K562 (cell line): Measurements from ENCODE around the gene ROBO1.

Source experiments
- KDM1A ChIP-seq, 2 experiments: fragments of 450-650 bp; IDR thresholded peaks; 2 replicates each; pipeline ENCODE4 v1.6.1; 2016; ENCODE audit warnings: mild to moderate bottlenecking in 2 of 2
- MYC ChIP-seq, 2 experiments: fragments of 250-450 bp in 1 of 2; sonication (Bioruptor Pico) in 1 of 2; IDR thresholded peaks; 2 replicates each; pipeline versions ENCODE4 v1.5.1 to v1.6.1; 2012 to 2021; ENCODE audit warnings: low read depth in 2 of 2, borderline replicate concordance in 1 of 2, improper control_type of control experiment in 1 of 2, low read length in 1 of 2, mild to moderate bottlenecking in 1 of 2, moderate library complexity in 1 of 2
- POLR2A ChIP-seq: fragments of 450-650 bp; conservative IDR thresholded peaks from 2 replicates; pipeline ENCODE4 v1.6.1; 2016
- SIN3A ChIP-seq, 2 experiments: fragments of 150-350 bp in 1 of 2; IDR thresholded peaks; 2 replicates each; pipeline ENCODE4 v1.6.1; 2011 to 2016; ENCODE audit warnings: borderline replicate concordance in 2 of 2, low read depth in 2 of 2, low read length in 2 of 2, mild to moderate bottlenecking in 2 of 2, moderate library complexity in 2 of 2; ENCODE audit not compliant: control insufficient read depth in 1 of 2
- SIX5 ChIP-seq, 2 experiments: IDR thresholded peaks; 2 replicates each; pipeline ENCODE4 v1.6.1; 2011; ENCODE audit warnings: low read length in 2 of 2, borderline replicate concordance in 1 of 2, low read depth in 1 of 2, mild to moderate bottlenecking in 1 of 2, moderate library complexity in 1 of 2; ENCODE audit not compliant: insufficient read depth in 1 of 2
- SP1 ChIP-seq: sonication (generic); formaldehyde crosslinking; IDR thresholded peaks from 2 replicates; pipeline ENCODE4 v1.8.1; 2022; ENCODE audit warnings: mild to moderate bottlenecking, missing genetic modification reagents

GRCh38 chr3:79162653-79163052 lies 605.1 kb downstream of the ROBO1 start:
- no peak for TF ChIP-seq POLR2A
- no peak for TF ChIP-seq MYC (IDR thresholded peaks at IDR 0.05; ENCODE audit: low read depth, low read length)
- no peak for TF ChIP-seq MYC (CRISPR knock-in tag; IDR thresholded peaks at IDR 0.05; ENCODE audit: borderline replicate concordance, low read depth)
- no peak for TF ChIP-seq SIX5 (IDR thresholded peaks at IDR 0.05; ENCODE audit: borderline replicate concordance in 1 of 2, insufficient read depth in 1 of 2, low read depth in 1 of 2, low read length in 2 of 2)
- no peak for TF ChIP-seq SIN3A (IDR thresholded peaks at IDR 0.05; ENCODE audit: borderline replicate concordance in 2 of 2, control insufficient read depth in 1 of 2, low read depth in 2 of 2, low read length in 2 of 2)
- TF ChIP-seq KDM1A (IDR thresholded peaks at IDR 0.05): no peak
- no peak for TF ChIP-seq SP1 (CRISPR knock-in tag)
